ENCODE results near the gene C22orf15. TPM values are rescaled to one million over a fixed set of nuclear protein-coding genes. Genes with fewer than 3 reads are reported as not detected.

Gene C22orf15
- total RNA-seq, 1 donor from 2014 or later = 0.39 TPM

DNA sequence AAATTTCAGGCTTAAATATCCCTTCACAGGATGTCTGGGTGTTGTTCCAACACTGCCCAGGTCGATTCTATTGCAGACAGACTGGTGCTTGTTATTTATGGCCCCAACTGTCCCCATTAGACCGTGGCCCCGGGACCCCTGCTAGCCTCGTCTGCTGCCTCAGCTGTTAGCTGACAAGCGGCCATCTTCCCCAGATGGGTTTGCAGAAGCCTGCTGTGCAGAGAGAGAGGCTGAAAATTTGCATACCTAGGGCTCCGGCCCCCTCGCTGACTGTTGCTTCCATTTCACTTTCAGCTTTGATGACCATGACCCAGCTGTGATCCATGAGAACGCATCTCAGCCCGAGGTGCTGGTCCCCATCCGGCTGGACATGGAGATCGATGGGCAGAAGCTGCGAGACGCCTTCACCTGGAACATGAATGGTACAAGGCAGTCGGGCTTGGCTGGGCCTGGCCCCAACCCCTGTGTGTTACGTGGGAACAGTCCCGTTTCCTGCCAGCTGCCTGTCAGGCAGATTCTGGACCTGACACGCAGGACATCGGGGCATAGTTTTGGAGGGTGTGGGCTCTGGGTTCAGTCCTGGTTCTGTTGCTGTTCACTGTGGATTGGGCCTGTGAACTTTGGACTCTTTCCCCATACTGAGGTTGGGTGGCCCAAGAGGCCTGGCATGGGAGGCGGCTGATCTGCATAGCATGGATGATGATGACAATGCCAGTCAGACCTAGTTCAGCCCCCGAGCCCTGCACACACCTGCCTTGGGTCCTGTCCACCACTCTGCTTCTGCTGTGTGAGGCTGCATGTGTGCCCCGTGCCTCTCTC, 40.4 kb downstream of the C22orf15 start:
- H3K9me3 Mint-ChIP-seq (ENCODE audit: unreplicated experiment) = no peaks in the 10 kb centered on the region
- Histone ChIP-seq H3K27me3 (ENCODE audit: insufficient read depth, low read length) (no peaks in the 10 kb centered on the region), H3K9ac (ENCODE audit: low read length) (no peak overlapping the region), H3K27ac (ENCODE audit: low read depth, low read length) (no peak overlapping the region), H3K4me3 (ENCODE audit: insufficient read depth, low read depth, low read length) (no peak overlapping the region), H3K79me2 (ENCODE audit: insufficient read depth, low read length) (no peaks in the 10 kb centered on the region), H3K4me1 (ENCODE audit: insufficient read depth, low read length) (no peaks in the 10 kb centered on the region), H3K9me3 (ENCODE audit: insufficient read depth, low read depth, low read length) (no peaks in the 10 kb centered on the region), H3K36me3 (ENCODE audit: insufficient read depth, low read length) (peaks cover 51% of the 10 kb centered on the region), H3K4me2 (ENCODE audit: low read length) (no peak overlapping the region), H4K20me1 (ENCODE audit: insufficient read depth, low read length) (peaks cover 14% of the 10 kb centered on the region), H2AFZ (ENCODE audit: low read depth, low read length) (no peak overlapping the region)
- no peak overlapping the region for H3K27ac Mint-ChIP-seq (ENCODE audit: unreplicated experiment)
- H3K4me3 Mint-ChIP-seq (ENCODE audit: unreplicated experiment) = peak overlapping the region; percentile 54
- DNase-seq (ENCODE audit: low read depth) (no peak), FAIRE-seq (no peak)
- H3K4me1 Mint-ChIP-seq (ENCODE audit: low read depth, unreplicated experiment) = no peaks in the 10 kb centered on the region
- TF ChIP-seq, protein P1, sequence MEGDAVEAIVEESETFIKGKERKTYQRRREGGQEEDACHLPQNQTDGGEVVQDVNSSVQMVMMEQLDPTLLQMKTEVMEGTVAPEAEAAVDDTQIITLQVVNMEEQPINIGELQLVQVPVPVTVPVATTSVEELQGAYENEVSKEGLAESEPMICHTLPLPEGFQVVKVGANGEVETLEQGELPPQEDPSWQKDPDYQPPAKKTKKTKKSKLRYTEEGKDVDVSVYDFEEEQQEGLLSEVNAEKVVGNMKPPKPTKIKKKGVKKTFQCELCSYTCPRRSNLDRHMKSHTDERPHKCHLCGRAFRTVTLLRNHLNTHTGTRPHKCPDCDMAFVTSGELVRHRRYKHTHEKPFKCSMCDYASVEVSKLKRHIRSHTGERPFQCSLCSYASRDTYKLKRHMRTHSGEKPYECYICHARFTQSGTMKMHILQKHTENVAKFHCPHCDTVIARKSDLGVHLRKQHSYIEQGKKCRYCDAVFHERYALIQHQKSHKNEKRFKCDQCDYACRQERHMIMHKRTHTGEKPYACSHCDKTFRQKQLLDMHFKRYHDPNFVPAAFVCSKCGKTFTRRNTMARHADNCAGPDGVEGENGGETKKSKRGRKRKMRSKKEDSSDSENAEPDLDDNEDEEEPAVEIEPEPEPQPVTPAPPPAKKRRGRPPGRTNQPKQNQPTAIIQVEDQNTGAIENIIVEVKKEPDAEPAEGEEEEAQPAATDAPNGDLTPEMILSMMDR (IDR thresholded peaks at IDR 0.05; ENCODE audit: insufficient read depth, low read depth, low read length) = no peak
- no peak for TF ChIP-seq EZH2 (IDR thresholded peaks at IDR 0.05; ENCODE audit: insufficient read depth, low read length)
- H3K36me3 Mint-ChIP-seq (ENCODE audit: low read depth, unreplicated experiment) = peaks cover 26% of the 10 kb centered on the region
- H3K27me3 Mint-ChIP-seq (ENCODE audit: low read depth, unreplicated experiment) = no peaks in the 10 kb centered on the region

DNA sequence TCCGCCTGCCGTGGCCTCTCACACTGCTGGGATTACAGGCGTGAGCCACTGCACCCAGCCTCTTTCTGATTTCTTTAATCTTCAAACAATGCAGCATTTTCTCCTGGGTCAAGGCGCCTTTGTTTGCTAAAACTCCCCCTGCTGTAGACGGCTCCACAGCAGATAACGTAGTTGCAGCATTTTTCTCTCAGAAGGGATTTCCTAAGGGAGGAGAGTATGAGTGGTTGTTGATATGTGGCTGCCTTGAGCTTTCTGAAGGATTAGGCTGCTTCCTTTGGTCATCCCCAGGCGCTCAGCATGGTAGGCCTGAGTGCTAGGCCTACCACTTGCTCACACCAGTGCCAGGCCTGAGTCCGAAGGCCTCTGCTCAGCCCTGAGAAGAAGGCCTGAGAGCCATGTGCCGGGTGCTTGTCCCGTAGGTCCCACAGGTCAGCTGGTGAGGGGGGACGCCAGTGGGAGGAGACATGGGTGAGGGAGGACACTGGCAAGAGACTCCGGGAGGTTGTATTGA, 42.0 kb downstream of the C22orf15 start:
- Mint-ChIP-seq H3K4me3 (ENCODE audit: unreplicated experiment) (no peak overlapping the region), H3K36me3 (ENCODE audit: low read depth, unreplicated experiment) (peaks cover 22% of the 10 kb centered on the region), H3K27ac (ENCODE audit: unreplicated experiment) (no peak overlapping the region), H3K4me1 (ENCODE audit: low read depth, unreplicated experiment) (no peaks in the 10 kb centered on the region), H3K9me3 (ENCODE audit: unreplicated experiment) (no peaks in the 10 kb centered on the region), H3K27me3 (ENCODE audit: low read depth, unreplicated experiment) (no peaks in the 10 kb centered on the region)
- H4K20me1 ChIP-seq (ENCODE audit: insufficient read depth, low read length) = peaks cover 14% of the 10 kb centered on the region
- no peak overlapping the region for H3K27ac ChIP-seq (ENCODE audit: low read depth, low read length)
- no peak overlapping the region for H3K4me2 ChIP-seq (ENCODE audit: low read length)
- H3K9ac ChIP-seq (ENCODE audit: low read length) = no peak overlapping the region
- DNase-seq (ENCODE audit: low read depth) (no peak), FAIRE-seq (no peak)
- H2AFZ ChIP-seq (ENCODE audit: low read depth, low read length) = no peak overlapping the region
- H3K9me3 ChIP-seq (ENCODE audit: insufficient read depth, low read depth, low read length) = no peaks in the 10 kb centered on the region
- TF ChIP-seq, protein P1 (IDR thresholded peaks at IDR 0.05; ENCODE audit: insufficient read depth, low read depth, low read length) = no peak
- TF ChIP-seq EZH2 (IDR thresholded peaks at IDR 0.05; ENCODE audit: insufficient read depth, low read length) = no peak
- H3K36me3 ChIP-seq (ENCODE audit: insufficient read depth, low read length) = peaks cover 51% of the 10 kb centered on the region
- H3K4me3 ChIP-seq (ENCODE audit: insufficient read depth, low read depth, low read length) = no peak overlapping the region
- H3K4me1 ChIP-seq (ENCODE audit: insufficient read depth, low read length) = no peaks in the 10 kb centered on the region
- H3K79me2 ChIP-seq (ENCODE audit: insufficient read depth, low read length) = no peaks in the 10 kb centered on the region
- H3K27me3 ChIP-seq (ENCODE audit: insufficient read depth, low read length) = no peaks in the 10 kb centered on the region

DNA sequence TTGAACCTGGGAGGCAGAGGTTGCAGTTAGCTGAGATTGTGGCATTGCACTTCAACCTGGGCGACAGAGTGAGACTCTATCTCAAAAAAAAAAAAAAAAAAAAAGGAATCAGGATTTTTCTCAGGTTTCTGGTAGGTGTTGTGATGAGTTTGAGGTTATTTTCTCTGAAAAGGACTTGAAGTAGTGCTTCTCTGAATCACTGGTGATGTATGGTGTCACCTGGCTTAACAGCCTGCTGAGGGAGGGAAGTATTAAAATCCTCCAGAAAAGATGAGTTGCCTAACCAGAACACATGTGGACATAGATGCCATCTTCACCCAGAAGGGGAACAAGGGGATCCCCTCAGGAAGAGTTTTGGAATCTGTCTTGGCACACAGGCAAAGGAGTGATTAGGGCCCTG, 44.0 kb downstream of the C22orf15 start:
- H3K4me2 ChIP-seq (ENCODE audit: low read length) = no peak overlapping the region
- H3K27ac ChIP-seq (ENCODE audit: low read depth, low read length) = no peak overlapping the region
- no peak overlapping the region for H3K9ac ChIP-seq (ENCODE audit: low read length)
- no peak for TF ChIP-seq EZH2 (IDR thresholded peaks at IDR 0.05; ENCODE audit: insufficient read depth, low read length)
- TF ChIP-seq, protein P1 (IDR thresholded peaks at IDR 0.05; ENCODE audit: insufficient read depth, low read depth, low read length) = no peak
- no peaks in the 10 kb centered on the region for H3K27me3 ChIP-seq (ENCODE audit: insufficient read depth, low read length)
- H3K9me3 Mint-ChIP-seq (ENCODE audit: unreplicated experiment) = no peaks in the 10 kb centered on the region
- H3K4me1 Mint-ChIP-seq (ENCODE audit: low read depth, unreplicated experiment) = no peaks in the 10 kb centered on the region
- no peak overlapping the region for H3K4me3 ChIP-seq (ENCODE audit: insufficient read depth, low read depth, low read length)
- FAIRE-seq (no peak), DNase-seq (ENCODE audit: low read depth) (no peak)
- peaks cover 44% of the 10 kb centered on the region for H3K36me3 ChIP-seq (ENCODE audit: insufficient read depth, low read length)
- peaks cover 8% of the 10 kb centered on the region for H4K20me1 ChIP-seq (ENCODE audit: insufficient read depth, low read length)
- H3K36me3 Mint-ChIP-seq (ENCODE audit: low read depth, unreplicated experiment) = peaks cover 12% of the 10 kb centered on the region
- no peaks in the 10 kb centered on the region for H3K27me3 Mint-ChIP-seq (ENCODE audit: low read depth, unreplicated experiment)
- no peaks in the 10 kb centered on the region for H3K9me3 ChIP-seq (ENCODE audit: insufficient read depth, low read depth, low read length)
- H2AFZ ChIP-seq (ENCODE audit: low read depth, low read length) = no peak overlapping the region
- H3K79me2 ChIP-seq (ENCODE audit: insufficient read depth, low read length) = no peaks in the 10 kb centered on the region
- no peak overlapping the region for H3K4me3 Mint-ChIP-seq (ENCODE audit: unreplicated experiment)
- H3K27ac Mint-ChIP-seq (ENCODE audit: unreplicated experiment) = no peak overlapping the region
- no peaks in the 10 kb centered on the region for H3K4me1 ChIP-seq (ENCODE audit: insufficient read depth, low read length)
